Activated T-cell treated with anti-CD3 and anti-CD28 coated beads for 4 hours (primary cell): ENCODE results near the gene PRRX2.
"Not testable (repeated sequence)": the region's sequence is repeated elsewhere in the genome, so short reads cannot be mapped to it uniquely, and the experiment has no call there.

Source experiments
- DNase-seq: peaks from one replicate; pipeline ENCODE4 v3.0.0-alpha.2; 2020

Gene PRRX2

DNA sequence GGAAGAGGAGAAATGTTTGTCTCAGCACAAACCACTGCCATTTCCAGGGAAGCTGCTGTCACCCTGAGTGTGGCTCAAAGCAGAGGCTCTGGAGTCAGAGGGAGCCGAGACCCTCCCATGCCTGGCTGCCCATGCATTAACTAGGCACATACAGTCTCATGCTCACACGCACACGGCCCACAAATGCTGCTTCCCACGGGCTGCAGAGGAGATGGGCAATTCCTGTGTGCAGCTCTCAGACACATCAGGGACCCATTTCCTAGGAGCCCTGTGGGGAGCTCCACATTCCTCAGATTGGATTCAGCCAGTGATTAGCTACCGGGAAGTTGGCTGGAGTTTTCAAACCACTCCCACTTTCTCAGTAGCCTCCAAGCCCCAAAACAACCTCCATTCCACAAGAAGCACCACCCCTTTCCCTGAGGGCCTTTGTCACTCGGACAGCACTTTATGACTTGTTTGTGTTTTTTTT is 96.5 kb downstream of the PRRX2 start:
- DNase-seq = no peak

DNA sequence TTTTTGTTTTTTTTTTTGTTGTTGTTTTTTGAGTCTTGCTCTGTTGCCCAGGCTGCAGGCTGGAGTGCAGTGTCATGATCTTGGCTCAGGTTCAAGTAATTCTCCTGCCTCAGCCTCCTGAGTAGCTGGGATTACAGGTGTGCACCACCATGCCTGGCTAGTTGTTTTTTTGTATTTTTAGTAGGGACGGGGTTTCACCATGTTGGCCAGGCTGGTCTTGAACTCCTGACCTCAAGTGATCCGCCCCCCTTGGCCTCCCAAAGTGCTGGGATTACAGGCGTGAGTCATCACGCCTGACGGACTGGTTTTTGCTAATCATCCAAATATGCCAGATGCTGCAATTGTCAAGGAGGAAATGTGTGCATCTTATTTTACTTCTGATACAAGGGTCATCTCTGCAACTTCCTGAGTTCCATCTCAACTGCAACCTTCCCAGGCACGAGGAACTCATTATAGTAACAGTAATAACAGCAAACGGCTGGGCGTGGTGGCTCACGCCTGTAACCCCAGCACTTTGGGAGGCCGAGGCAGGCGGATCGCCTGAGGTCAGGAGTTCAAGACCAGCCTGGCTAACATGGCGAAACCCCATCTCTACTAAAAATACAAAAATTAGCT is 97.0 kb downstream of the PRRX2 start:
- not testable (repeated sequence) for DNase-seq

DNA sequence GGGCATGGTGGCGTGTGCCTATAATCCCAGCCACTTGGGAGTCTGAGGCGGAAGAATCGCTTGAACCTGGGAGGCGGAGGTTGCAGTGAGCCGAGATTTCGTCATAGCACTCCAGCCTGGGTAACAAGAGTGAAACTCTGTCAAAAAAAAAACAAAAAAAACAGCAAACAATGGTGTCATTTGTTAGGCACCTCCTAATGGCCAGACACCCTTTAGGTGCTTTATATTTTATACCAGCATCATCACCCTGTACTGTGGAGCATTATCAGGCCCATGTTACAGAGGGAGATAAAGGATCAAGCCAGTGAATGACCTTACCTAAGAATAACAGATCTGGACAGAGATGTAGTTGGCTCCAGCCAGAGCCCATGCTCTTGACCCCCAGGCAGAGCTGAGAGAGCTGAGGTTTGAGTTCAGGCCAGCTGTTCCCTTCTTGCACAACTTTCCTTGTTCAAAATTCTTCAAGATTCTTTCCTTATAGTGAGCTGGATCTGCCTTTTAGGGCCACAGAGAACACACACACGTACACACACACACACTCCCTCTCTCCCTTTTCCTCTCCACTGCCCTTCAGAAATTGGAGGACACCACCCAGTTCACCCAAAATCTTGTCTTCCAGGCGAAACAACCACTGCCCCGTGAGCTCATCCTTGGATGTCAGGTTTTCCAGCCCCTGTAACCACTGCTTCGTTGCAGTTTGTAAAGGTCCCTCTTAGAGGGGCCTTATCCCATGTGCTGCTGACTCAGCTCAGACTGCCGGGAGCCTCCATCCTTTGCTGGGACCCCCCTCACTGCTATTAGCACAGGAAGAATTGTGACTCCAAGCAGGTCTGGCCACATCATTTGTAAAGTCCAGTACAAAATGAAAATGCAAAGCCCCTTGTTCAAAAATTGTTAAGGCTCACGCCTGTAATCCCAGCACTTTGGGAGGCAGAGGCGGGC is 97.8 kb downstream of the PRRX2 start:
- no peak for DNase-seq

DNA sequence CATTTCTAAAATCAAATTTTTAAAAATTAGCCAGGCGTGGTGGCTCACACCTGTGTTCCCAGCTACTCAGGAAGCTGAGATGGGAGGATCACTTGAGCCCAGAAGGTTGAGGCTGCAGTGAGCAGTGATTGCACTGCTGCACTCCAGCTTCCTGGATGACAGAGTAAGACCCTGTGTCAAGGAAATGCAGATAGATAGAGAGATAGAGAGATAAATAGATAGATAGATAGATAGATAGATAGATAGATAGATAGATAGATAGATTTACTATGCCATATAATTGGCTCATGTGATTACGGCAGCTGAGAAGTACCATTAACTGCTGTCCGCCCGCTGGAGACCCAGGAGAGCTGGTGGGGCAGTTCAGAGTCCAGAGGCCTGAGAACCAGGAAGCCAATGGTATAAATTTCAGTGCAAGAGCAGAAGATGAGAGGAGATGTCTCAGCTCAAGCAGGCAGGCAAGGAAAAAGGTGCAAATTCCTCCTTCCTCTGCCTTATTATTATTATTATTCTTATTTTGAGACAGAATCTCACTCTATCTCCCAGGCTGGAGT is 100.4 kb downstream of the PRRX2 start:
- no peak for DNase-seq

DNA sequence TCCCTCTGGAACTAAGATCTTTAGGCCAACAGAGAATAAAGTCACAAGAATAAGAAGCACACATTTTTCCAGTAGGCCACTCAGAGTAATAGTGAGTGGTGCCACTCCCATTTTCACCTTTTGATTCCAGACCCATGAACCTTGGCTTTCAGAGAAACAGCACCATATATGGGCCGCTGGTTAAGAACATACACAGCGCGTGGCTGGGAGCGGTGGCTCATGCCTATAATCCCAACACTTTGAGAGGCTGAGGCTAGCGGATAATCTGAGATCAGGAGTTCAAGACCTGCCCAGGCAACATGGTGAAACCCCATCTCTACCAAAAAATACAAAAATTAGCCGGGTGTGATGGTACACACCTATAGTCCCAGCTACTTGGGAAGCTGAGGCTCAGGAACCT is 103.0 kb downstream of the PRRX2 start:
- DNase-seq = no peak

DNA sequence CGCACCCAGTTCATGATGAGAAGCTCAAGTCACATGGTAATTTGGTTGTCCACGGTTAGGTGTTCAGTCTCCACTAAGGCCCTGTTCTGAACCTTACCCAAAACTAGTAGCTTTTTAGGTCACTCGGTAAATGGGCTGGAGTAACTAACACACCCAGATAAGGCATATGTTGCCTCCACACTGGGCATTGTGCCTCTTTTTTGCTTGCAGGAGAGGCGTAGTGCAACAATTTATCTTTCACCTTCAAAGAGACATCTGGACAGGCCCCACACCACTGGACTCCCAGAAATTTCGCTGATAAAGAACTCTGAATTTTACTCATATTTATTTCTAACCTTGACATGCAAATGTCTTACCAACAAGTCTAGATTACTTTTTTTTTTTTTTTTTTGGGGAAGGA is 104.2 kb downstream of the PRRX2 start:
- no peak for DNase-seq

DNA sequence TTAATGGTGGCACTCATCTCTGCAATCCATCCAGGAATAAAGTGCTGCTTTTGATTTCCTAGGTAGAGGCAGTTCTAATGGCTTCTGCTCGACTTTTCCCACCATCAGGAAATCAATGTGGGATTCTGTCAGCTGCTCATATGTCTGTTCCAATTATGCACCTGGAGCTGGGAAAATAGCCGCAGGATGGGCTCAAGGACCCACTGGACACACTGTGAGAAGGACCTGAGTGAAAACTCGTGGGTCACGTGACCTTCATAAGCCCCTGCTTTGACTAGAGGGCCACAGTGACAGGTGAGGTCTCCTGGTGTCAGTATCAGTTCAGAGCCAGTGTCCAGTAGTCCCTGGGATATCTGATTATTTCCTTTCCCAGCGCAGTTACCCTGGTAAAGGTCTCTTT is 105.3 kb downstream of the PRRX2 start:
- no peak for DNase-seq
